ENCODE data around the gene GSE1.

GSE1 gene

GRCh38 chr16:85677383-85677967 lies 64.4 kb downstream of the GSE1 start:
- no peak for DNase-seq (ENCODE audit: low spot score)

- DNase-seq (ENCODE audit: low spot score), result no peak
These were observed 64.9 kb downstream of the GSE1 start for GRCh38 chr16:85678016-85678415.

GRCh38 chr16:85678821-85679220 lies 65.7 kb downstream of the GSE1 start:
- DNase-seq (ENCODE audit: low spot score), result no peak

DNA sequence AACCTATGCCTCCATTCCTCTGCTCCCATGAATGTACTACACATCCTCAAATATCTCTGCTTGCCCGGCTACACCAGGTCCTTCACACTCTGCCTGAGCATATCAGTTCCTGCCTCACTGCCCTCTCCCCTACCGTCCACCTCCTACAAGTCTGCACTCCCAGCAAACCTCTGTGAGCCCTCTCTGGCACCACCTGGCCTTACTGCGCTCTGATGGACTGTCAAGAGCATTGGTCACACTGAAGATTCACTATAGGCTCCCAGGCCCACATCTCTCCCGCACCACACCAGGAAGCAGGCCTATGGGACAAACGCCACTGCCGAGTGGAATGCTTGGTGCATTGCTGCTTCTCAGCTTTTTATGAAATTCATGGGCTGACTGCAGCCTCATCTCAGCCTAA lies 66.7 kb downstream of the GSE1 start:
- DNase-seq (ENCODE audit: low spot score), result no peak

GRCh38 chr16:85680352-85680944 lies 67.3 kb downstream of the GSE1 start:
- no peak for DNase-seq (ENCODE audit: low spot score)

DNA sequence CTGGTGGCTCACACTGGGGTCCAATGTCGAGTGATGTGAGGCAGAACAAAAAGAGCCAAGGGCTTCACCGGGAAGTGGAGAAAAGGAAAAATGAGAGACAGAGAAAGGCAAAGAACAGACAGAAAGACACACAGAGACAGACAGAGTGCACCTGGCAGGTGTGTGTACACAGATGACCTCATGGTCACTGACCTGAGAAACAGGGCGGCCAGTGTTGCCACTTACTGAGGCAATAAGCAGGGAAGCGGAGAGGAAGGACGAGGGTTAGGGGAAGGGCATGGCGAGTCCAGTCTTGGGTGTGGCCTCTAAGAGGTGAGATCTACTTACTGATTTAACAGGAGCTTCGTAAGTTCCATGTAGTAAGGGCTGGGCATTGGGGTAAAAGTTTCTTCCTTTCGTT lies 68.1 kb downstream of the GSE1 start:
- DNase-seq (ENCODE audit: low spot score), result no peak

GRCh38 chr16:85682516-85682915 lies 69.4 kb downstream of the GSE1 start:
- DNase-seq (ENCODE audit: low spot score), result no peak

DNA sequence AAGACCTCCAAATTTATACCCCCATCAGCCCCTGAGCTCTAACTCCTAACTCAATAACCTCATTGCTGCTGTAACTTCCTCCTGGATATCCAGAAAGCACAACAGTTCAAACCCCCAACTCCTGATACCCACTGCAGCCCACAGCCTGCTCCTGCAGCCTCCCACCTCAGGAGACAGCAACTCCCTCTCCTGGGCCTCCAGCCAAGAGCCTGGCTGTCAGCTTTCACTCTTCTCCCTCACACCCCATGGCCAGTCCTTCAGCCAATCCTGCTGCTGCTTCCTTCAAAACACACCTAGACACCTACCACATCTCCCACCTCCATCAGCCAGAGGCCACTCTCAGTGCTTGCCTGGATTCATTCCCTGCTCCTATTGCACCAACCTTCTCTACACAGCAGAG lies 70.2 kb downstream of the GSE1 start:
- no peak for DNase-seq (ENCODE audit: low spot score)

- no peak for DNase-seq (ENCODE audit: low spot score)
These were observed 72.1 kb downstream of the GSE1 start for GRCh38 chr16:85685251-85685650.

DNA sequence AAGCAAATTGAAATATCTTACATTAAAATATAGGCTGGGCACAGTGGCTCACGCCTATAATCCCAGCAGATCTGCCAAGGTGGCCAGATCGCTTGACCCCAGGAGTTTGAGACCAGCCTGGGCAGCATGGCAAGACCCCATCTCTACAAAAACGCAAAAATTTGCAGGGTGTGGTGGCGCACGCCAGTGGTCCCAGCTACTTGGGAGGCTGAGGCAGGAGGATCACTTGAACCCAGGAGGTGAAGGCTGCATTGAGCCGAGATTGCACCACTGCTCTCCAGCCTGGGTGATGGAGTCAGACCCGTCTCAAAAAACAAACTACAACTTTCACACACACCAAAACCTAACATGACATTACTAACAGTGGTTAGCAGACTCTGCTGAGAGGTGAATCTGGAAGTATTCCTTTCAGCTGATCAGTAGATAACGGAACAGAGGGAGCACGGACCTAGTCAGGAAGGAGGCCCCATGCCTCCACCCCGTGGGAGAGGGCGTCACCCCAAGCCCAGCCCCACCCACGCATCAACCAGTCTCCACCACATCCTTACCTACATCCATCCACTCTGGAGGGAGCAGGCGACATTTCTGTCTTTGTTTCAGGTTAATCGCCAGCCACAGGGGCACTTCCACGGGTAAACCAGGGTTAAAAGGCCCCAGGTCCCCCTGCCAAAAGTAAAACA lies 73.9 kb downstream of the GSE1 start:
- no peak for DNase-seq (ENCODE audit: low spot score)

DNA sequence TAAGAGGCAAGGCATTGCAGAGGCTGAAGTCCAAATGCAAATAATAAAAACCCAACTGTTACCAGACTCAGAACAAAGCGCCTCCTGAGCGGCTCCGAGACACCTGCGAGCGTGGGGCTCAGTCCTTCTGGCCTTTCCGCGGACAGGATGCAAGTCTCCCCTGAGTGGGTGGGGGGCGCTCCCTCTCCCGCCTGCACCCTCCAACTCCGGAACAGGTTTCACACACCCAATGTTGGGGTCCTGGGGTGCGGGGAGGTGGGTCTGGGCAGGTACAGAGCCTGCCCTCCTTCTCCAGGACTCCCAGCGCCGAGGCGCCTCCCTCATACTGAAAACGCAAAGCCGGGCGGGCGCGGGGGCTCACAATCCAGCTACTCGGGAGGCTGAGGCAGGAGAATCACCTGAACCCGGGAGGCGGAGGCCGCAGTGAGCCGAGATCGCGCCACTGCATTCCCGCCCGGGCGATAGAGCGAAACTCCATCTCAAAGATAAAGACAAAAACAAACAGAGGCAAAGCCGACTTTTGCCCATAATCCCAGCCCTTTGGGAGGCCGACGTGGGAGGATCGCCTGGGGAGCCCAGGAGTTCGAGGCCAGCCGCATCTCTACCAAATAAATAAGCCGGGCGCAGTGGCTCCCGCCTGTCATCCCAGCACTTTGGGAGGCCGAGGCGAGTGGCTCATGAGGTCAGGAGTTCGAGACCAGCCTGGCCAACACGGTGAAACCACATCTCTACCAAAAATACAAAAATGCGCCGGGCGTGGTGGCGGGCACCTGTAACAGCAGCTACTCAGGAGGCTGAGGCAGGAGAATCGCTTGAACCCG lies 74.7 kb downstream of the GSE1 start:
- DNase-seq (ENCODE audit: low spot score), result no peak

DNA sequence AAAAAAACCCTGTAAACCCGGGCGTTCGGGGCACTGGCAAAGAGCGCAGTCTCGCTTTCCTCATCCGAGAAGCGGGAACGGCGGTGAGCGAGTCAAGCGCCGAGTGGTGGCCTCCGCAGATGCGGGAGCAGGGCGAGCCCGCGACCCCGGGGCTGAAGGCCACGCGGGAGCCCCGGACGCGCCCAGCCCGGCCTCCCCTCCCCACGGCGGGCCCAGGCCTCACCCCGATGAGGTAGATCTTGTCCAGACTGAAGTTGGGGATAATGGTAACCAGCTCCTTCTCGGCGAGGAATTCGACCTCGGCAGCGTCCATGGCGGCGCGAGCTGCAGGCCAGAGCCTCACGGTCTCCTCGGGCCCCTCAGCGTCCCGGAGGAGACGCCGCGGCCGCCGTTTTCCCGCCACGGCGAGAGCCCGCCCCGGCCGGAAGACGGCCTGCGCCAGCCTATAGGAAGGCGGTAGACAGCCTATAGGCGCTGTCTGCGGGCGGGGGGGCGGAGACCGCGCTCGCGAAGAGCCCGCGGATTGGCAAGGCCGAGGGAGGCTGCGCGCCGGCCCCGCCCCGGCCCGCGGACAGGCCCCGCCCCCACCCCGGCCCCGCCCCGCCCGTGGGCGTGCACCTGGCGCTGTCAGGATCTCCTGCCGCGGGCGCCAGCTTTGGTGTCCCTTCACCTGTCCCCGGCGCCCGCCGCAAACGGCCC lies 75.6 kb downstream of the GSE1 start, which contains the start of gene GINS2:
TSS of gene GINS2 (minus strand) at position 369 of the 699 bp plus-strand sequence. CDS start at position 313, 56 bp downstream.
- peak; percentile 86 for DNase-seq (ENCODE audit: low spot score)

- DNase-seq (ENCODE audit: low spot score), result no peak
These were observed 76.3 kb downstream of the GSE1 start for GRCh38 chr16:85689285-85689949.

DNA sequence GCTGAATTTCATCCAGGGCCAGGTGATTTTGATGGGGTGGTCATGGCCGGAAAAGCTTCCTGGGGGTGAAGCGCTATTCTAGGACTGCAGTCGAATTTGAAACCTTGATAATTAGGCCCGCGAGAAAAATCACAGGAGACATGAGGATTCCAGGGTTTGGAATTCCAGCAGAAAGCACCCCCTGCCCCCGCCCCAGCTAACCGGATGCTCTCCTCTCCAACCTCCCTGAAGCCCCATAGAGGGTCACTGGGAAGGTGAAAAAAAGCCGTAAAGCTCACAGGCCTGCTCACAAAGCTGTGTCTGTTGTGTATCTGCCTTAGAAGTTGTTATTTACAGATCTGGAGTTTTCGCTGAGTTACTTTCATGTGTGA lies 76.8 kb downstream of the GSE1 start:
- DNase-seq (ENCODE audit: low spot score), result no peak

- DNase-seq (ENCODE audit: low spot score), result no peak
These were observed 77.4 kb downstream of the GSE1 start for GRCh38 chr16:85690469-85691064.

GRCh38 chr16:85695196-85696128 lies 82.3 kb downstream of the GSE1 start:
- no peak for DNase-seq (ENCODE audit: low spot score)

- DNase-seq (ENCODE audit: low spot score), result no peak
These were observed 83.7 kb downstream of the GSE1 start for GRCh38 chr16:85696781-85697180.

GRCh38 chr16:85697431-85697830 lies 84.3 kb downstream of the GSE1 start:
- no peak for DNase-seq (ENCODE audit: low spot score)

DNA sequence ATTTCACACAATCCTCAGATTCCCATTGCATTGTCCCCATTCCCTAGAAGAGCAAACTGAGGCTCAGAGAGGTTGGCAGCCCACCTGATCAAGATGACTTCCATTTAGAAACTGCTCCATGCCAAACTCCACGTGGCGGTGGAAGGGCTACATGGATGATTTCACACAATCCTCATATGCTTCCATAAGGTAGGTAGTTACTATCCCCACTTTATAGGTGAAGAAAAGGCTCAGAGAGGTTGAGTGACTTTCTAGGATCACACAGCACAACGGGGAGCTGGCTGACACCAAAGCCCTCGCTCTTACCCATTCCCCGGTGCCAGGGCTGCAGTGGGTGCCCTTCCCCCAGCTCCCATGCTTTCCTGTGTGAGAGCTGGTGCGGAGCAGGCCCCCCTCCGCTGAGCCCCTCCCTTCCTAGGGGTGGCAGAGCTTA lies 85.4 kb downstream of the GSE1 start:
- DNase-seq (ENCODE audit: low spot score), result no peak
